GM21447 (cell line): Measurements from ENCODE around the gene ZMIZ2.
"Not testable (repeated sequence)": the region's sequence is repeated elsewhere in the genome, so short reads cannot be mapped to it uniquely, and the experiment has no call there.

Experiments
- ATAC-seq: cut with Tn5 transposase; IDR thresholded peaks from one replicate; pipeline ENCODE4 v1.9.1; 2021; ENCODE audit not compliant: unreplicated experiment

Gene ZMIZ2

GRCh38 chr7:44797329-44798258, 48.9 kb downstream of the ZMIZ2 start:
- peak; percentile 49 for ATAC-seq

- ATAC-seq: no peak
Measured at GRCh38 chr7:44798649-44799305, 50.1 kb downstream of the ZMIZ2 start.

- no peak for ATAC-seq
Measured at GRCh38 chr7:44799939-44800338, 51.3 kb downstream of the ZMIZ2 start.

- ATAC-seq: no peak
Measured at GRCh38 chr7:44801890-44802289, 53.2 kb downstream of the ZMIZ2 start.

- no peak for ATAC-seq
Measured at GRCh38 chr7:44802418-44803025, 53.9 kb downstream of the ZMIZ2 start.

- not testable (repeated sequence) for ATAC-seq
Measured at GRCh38 chr7:44803828-44804519, 55.3 kb downstream of the ZMIZ2 start.

GRCh38 chr7:44805950-44806349, 57.3 kb downstream of the ZMIZ2 start:
- ATAC-seq: no peak

- ATAC-seq: no peak
Measured at GRCh38 chr7:44808914-44809393, 60.3 kb downstream of the ZMIZ2 start.

- no peak for ATAC-seq
Measured at GRCh38 chr7:44811093-44811492, 62.4 kb downstream of the ZMIZ2 start.

- ATAC-seq: no peak
Measured at GRCh38 chr7:44811571-44811970, 62.9 kb downstream of the ZMIZ2 start.

GRCh38 chr7:44814919-44815318, 66.3 kb downstream of the ZMIZ2 start:
- no peak for ATAC-seq

- no peak for ATAC-seq
Measured at GRCh38 chr7:44819292-44819691, 70.6 kb downstream of the ZMIZ2 start.
